ENCODE measurements around the gene FLACC1.
"Not testable (repeated sequence)": the region's sequence is repeated elsewhere in the genome, so short reads cannot be mapped to it uniquely, and the experiment has no call there.

Gene FLACC1

GRCh38 chr2:201242571-201243277, 114.4 kb downstream of the FLACC1 start (continued):
- no peak for TF ChIP-seq TSHZ2 (CRISPR knock-in tag; IDR thresholded peaks at IDR 0.05)
- no peak for TF ChIP-seq TCF4 (CRISPR knock-in tag; IDR thresholded peaks at IDR 0.05; ENCODE audit: borderline replicate concordance)
- no peak for TF ChIP-seq ZFP3 (CRISPR knock-in tag; IDR thresholded peaks at IDR 0.05)
- TF ChIP-seq SNAI2 (CRISPR knock-in tag; IDR thresholded peaks at IDR 0.05), result no peak
- TF ChIP-seq ZNF565 (CRISPR knock-in tag; conservative IDR thresholded peaks at IDR 0.05; ENCODE audit: low read depth), result no peak

- not testable (repeated sequence) for ATAC-seq
Measured at GRCh38 chr2:201239167-201239935, 117.8 kb downstream of the FLACC1 start.

Data from SK-N-SH treated with all-trans-retinoic acid at 6 μM for 48 hours (cell line).